Measurements from ENCODE around the gene CDC5L. TPM values are rescaled to one million over a fixed set of nuclear protein-coding genes. Genes with fewer than 3 reads are reported as not detected.
"Not testable (repeated sequence)": the region's sequence is repeated elsewhere in the genome, so short reads cannot be mapped to it uniquely, and the experiment has no call there.

Gene CDC5L
- total RNA-seq, 1 donor from 2014 or later = 26.5 TPM

DNA sequence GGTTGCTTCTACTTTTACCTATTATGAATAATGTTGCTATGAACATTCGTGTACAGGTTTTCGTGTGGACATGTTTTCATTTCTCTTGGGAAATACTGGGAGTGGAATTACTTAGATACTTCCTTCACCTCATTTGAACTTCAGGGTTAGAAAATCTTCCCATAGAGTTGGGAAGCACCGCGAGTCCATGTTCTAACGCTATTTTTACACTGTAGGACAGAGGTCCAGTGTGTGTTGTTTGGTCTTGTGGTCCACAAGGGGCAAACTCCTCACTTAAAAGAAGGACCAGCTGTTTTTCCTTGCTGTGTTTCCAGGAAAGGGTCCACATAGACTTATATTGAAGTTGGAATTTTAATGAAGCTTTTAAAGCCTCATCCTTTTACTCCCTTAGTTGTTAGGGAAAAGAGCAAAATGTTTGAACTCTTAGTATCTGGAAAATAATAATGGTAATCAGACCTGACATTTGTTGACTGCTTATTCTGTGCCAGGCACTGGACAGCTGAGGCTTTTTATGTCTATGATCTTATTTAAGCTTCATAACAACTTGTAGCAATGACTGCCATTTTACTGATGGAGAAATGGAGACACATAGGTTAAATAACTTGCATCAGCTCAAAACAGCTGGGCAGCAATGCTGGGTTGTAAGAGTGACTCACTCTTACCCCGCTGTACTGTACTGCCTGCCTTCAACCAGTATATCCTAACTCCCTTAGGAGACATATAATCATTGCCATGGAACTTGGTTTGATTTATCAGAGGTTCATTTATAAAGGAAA lies 52.0 kb downstream of the CDC5L start:
- Mint-ChIP-seq H3K36me3 (ENCODE audit: low read depth) (peaks cover 64% of the 10 kb centered on the region), H3K4me3 (no peak overlapping the region), H3K4me1 (peaks cover 4% of the 10 kb centered on the region), H3K27me3 (no peaks in the 10 kb centered on the region), H3K9me3 (peaks cover 13% of the 10 kb centered on the region), H3K27ac (no peak overlapping the region)
- DNase-seq = no peak
- intact Hi-C loops (cut with micrococcal nuclease) = no loop called here

DNA sequence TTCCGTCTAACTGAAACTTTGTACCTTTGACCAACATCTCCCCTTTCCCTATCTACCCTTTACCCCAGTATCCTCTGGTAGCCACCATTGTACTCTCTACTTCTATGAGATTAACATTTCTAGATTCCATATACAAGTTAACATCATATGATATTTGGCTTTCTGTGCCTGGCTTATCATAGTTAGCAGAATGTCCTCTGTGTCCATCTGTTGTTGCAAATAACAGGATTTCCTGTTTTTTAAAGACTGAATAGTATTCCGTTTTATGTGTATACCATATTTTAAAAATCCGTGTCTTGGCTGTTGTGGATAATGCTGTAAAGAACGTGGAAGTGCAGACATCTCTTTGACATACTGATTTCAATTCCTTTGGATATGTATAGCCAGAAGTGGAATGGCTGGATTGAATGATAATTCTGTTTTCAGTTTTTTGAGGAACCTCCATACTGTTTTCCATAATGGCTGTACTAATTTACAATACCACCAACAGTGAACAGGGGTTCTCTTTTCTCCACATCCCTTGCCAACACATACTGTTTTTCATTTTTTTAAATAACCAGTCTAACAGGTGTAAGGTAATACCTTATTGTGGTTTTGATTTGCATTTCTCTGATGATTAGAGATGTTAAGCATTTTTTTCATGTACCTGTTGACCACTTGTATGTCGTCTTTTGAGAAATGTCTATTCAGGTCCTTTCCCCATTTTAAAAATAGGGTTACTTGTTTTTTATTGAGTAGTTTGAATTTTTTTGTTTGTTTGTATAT lies 53.8 kb downstream of the CDC5L start:
- peaks cover 66% of the 10 kb centered on the region for H3K36me3 Mint-ChIP-seq (ENCODE audit: low read depth)
- no peak overlapping the region for H3K27ac Mint-ChIP-seq
- intact Hi-C loops (cut with micrococcal nuclease) = no loop called here
- no peak for DNase-seq
- H3K4me3 Mint-ChIP-seq = no peak overlapping the region
- peaks cover 4% of the 10 kb centered on the region for H3K4me1 Mint-ChIP-seq
- peaks cover 13% of the 10 kb centered on the region for H3K9me3 Mint-ChIP-seq
- H3K27me3 Mint-ChIP-seq = no peaks in the 10 kb centered on the region

DNA sequence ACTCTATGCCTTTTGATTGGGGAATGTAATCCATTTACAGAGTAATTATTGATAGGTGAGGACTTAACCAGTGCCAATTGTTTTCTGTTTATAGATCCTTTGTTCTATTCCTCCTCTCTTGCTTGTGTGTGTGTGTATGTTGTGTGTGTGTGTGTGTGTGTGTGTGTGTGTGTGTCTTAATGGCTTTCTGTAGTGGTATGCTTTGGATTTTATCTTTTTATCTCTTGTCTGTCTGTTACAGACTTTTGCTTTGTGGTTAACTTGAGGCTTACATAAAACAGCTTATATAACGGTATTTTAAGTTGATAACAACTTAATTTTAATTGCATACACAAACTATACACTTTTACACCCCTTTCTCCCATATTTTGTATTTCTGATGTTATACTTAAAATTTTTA lies 54.7 kb downstream of the CDC5L start:
- Mint-ChIP-seq H3K27me3 (no peaks in the 10 kb centered on the region), H3K4me3 (no peak overlapping the region), H3K9me3 (peaks cover 13% of the 10 kb centered on the region), H3K36me3 (ENCODE audit: low read depth) (peaks cover 65% of the 10 kb centered on the region), H3K27ac (no peak overlapping the region), H3K4me1 (peaks cover 4% of the 10 kb centered on the region)
- DNase-seq = no peak
- intact Hi-C loops (cut with micrococcal nuclease) = no loop called here

DNA sequence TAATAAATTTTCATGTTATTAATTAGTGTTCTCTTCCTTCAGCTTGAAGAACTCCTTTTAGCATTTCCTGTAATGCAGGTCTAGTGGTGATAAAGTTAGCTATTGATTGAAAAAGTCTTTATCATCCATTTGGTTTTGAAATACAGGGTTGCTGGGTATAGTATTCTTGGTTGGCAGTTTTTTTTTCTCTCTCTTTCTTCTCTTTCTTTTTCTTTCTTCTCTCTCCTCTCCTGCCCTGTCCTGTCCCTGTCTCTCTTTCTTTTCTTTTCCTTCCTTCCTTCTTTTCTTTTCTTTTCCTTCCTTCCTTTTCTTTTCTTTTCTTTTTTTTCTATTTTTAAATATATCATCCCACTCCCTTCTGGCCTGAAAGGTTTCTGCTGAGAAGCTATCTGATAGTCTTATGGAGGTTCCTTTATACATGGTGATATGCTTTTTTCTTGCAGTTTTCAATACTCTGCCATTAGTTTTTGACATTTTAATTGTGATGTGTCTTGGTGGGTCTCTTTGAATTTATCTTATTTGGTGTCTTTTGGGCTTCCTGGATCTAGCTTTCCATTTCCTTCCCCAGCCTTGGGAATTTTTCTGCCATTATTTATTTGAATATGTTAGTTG lies 55.4 kb downstream of the CDC5L start:
- peaks cover 13% of the 10 kb centered on the region for H3K9me3 Mint-ChIP-seq
- DNase-seq = no peak
- no peak overlapping the region for H3K4me3 Mint-ChIP-seq
- H3K27me3 Mint-ChIP-seq = no peaks in the 10 kb centered on the region
- intact Hi-C loops (cut with micrococcal nuclease) = no loop called here
- no peak overlapping the region for H3K27ac Mint-ChIP-seq
- peaks cover 4% of the 10 kb centered on the region for H3K4me1 Mint-ChIP-seq
- H3K36me3 Mint-ChIP-seq (ENCODE audit: low read depth) = peaks cover 67% of the 10 kb centered on the region

DNA sequence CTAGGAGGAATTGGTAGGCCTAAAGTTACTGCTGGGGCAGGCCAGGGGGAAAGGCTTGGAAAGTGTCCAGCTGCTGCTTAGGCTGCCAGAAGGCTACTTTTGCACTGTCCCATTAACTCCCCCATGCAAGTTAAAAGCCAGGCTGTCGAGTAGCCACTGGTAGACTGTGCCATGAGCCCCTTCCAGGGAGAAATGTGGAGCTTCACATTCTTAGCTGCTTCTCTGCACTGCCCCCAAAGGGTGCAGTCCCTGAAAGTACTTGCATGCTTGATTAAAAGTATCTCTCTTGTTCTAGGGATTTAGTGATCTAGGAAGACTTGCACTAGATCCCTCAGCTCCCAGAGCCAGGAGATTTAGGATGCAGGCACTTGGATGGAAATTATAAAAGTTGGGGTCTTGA lies 57.3 kb downstream of the CDC5L start:
- no peak overlapping the region for H3K27ac Mint-ChIP-seq
- H3K4me1 Mint-ChIP-seq = no peaks in the 10 kb centered on the region
- no peak for DNase-seq
- H3K4me3 Mint-ChIP-seq = no peak overlapping the region
- peaks cover 13% of the 10 kb centered on the region for H3K9me3 Mint-ChIP-seq
- no peaks in the 10 kb centered on the region for H3K27me3 Mint-ChIP-seq
- H3K36me3 Mint-ChIP-seq (ENCODE audit: low read depth) = peaks cover 54% of the 10 kb centered on the region
- intact Hi-C loops (cut with micrococcal nuclease) = no loop called here

DNA sequence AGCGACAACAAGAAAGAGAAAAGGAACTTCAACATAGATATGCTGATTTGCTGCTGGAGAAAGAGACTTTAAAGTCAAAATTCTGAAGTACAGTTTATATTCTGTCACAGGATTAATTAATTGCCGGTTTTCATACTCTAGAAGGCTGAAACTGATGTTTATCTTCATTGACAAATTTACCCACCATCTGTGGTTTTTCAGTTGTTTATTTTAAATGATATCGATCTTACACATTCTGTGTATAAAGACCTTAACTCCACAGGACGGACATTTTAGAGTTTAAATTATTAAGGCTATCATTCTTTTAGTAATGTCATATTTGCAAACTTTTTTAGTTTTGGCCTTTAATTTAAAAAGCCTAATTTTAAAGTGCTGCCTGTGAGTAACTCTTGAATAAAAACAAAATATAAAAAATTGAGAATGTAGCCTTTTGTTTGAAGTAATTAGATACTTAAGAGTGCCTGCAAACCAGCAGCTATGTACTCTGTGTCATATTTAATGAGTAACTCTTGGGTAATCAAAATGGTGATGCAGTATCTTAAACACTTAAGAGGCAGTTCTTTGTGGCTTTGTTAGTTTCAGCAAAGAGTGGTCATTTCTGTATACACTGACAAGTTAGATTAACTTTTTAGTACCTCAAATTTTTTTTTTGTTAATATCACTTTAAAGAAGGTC lies 59.3 kb downstream of the CDC5L start:
- Mint-ChIP-seq H3K4me1 (no peaks in the 10 kb centered on the region), H3K27me3 (no peaks in the 10 kb centered on the region), H3K9me3 (peaks cover 4% of the 10 kb centered on the region), H3K27ac (no peak overlapping the region), H3K36me3 (ENCODE audit: low read depth) (peaks cover 40% of the 10 kb centered on the region), H3K4me3 (no peak overlapping the region)
- DNase-seq = no peak
- intact Hi-C loops (cut with micrococcal nuclease) = no loop called here

DNA sequence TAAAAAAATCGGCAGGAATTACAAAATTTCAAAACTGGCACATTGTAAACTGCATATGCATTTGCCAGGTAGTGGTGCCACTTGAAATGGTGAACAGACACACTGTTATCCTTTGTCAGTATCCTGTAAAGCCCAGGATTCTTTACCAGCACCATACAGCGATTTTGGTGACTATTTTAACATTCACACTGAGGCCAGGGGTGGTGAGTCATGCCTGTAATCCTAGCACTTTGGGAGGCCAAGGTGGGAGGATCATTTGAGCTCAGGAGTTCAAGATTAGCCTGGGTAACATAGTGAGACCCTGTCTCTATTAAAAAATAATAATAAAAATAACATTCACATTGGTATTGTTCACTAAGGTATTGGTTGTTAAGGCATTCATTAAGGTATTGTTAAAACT lies 61.7 kb downstream of the CDC5L start:
- H3K36me3 Mint-ChIP-seq (ENCODE audit: low read depth) = peaks cover 27% of the 10 kb centered on the region
- H3K4me1 Mint-ChIP-seq; H3K27ac Mint-ChIP-seq; H3K9me3 Mint-ChIP-seq; intact Hi-C loops (cut with micrococcal nuclease); H3K27me3 Mint-ChIP-seq; DNase-seq; H3K4me3 Mint-ChIP-seq: not testable (repeated sequence)

DNA sequence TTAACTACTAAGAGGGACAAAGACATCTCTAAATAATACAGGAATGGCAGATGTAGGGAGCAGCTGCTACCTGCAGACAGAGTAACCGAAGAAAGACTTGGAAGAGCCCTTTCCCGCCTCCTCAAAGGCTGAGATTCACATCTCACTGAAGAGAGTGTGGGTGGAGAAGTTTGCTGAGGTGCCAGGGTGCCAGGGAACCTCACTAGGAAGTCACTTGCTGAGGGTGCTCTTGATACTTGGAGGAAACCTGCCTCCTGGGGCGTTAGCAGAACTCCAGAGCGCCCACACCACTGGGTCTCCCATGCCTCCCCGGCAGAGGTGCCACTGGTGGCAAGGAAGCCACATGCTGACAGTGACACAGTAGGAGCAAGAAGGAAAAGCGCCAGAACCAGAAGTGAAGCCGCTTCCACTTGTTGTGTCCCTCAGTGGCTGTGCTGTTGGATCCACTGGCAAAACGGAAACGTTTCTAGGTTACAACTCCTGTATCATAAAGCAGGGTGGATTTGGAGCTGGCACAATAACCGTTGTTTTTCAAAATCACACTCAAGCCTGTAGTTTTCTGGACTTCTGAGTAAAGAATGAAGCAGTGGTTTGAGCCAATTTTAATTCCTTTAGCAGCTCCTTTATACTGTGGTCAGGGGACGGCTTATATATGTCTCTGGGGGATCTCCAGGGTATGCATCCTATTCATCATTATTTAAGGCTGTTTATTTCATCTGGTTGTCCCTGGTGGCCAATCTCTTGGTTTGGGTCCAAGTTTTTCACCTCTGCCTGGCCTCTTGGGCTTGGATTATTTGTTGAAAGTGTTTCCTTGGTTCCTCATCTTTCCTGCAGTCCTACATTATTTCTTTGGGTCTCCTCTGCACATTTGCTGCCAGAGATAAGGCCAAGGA lies 64.5 kb downstream of the CDC5L start:
- Mint-ChIP-seq H3K4me3 (no peak overlapping the region), H3K27ac (no peak overlapping the region), H3K36me3 (ENCODE audit: low read depth) (peaks cover 14% of the 10 kb centered on the region), H3K9me3 (no peaks in the 10 kb centered on the region), H3K4me1 (no peaks in the 10 kb centered on the region), H3K27me3 (no peaks in the 10 kb centered on the region)
- no peak for DNase-seq
- intact Hi-C loops (cut with micrococcal nuclease) = no loop called here

DNA sequence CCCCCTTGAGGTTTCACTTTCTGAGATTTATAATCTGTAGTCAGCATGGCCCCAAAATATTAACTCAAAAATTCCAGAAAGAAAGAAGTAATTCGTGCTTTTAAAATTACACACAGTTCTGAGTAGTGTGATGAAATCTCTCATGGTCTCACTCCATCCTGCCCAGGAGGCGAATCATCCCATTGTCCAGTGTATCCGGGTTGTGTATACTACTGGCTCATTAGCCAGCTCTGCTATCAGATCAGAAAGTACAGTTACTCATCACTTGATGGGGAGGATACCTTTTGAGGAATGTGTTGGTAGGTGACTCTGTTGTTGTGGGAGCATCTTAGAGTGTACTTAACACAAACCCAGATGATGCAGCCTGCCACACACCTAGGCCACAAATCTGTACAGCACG lies 65.2 kb downstream of the CDC5L start:
- Mint-ChIP-seq H3K4me1 (no peaks in the 10 kb centered on the region), H3K27me3 (no peaks in the 10 kb centered on the region), H3K4me3 (no peak overlapping the region), H3K27ac (no peak overlapping the region), H3K9me3 (no peaks in the 10 kb centered on the region), H3K36me3 (ENCODE audit: low read depth) (peaks cover 10% of the 10 kb centered on the region)
- DNase-seq = no peak
- intact Hi-C loops (cut with micrococcal nuclease) = no loop called here

DNA sequence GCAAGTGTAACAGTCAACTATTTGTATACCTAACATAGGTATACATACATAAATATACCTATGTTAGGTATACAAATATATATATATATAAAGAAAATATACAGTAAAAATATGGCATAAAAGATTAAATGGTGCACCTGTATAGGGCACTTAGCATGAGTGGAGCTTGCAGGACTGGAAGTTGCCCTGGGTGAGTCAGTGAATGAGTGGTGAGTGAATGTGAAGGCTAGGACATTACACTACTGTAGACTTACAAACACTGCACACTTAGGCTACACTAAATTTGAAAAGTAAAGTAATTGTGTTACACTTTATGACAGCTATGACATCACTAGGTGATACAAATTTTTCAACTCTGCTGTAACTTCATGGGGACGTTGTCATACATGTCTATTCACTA lies 65.6 kb downstream of the CDC5L start:
- H3K27me3 Mint-ChIP-seq = no peaks in the 10 kb centered on the region
- peaks cover 8% of the 10 kb centered on the region for H3K36me3 Mint-ChIP-seq (ENCODE audit: low read depth)
- H3K9me3 Mint-ChIP-seq = no peaks in the 10 kb centered on the region
- intact Hi-C loops (cut with micrococcal nuclease) = no loop called here
- no peak overlapping the region for H3K27ac Mint-ChIP-seq
- no peaks in the 10 kb centered on the region for H3K4me1 Mint-ChIP-seq
- DNase-seq = no peak
- no peak overlapping the region for H3K4me3 Mint-ChIP-seq

DNA sequence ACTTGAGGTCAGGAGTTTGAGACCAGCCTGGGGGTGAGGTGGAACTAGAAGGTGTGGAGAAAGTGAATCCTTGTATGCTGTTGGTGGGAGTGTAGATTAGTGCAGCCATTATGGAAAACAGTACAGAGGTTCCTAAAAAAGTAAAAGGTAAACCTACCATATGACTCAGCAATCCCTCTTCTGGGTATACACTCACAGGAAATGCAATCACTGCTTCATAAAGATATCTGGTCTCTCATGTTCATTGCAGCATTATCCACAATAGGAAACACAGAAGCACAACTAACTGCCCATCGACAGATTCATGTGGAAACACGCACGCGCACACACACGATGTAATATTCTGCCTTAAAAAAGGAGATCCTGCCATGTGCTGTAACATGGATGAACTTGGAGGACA lies 66.7 kb downstream of the CDC5L start:
- Mint-ChIP-seq H3K27ac (no peak overlapping the region), H3K9me3 (no peaks in the 10 kb centered on the region), H3K27me3 (no peaks in the 10 kb centered on the region), H3K4me3 (no peak overlapping the region), H3K36me3 (ENCODE audit: low read depth) (peaks cover 6% of the 10 kb centered on the region), H3K4me1 (no peaks in the 10 kb centered on the region)
- no peak for DNase-seq
- intact Hi-C loops (cut with micrococcal nuclease) = no loop called here

DNA sequence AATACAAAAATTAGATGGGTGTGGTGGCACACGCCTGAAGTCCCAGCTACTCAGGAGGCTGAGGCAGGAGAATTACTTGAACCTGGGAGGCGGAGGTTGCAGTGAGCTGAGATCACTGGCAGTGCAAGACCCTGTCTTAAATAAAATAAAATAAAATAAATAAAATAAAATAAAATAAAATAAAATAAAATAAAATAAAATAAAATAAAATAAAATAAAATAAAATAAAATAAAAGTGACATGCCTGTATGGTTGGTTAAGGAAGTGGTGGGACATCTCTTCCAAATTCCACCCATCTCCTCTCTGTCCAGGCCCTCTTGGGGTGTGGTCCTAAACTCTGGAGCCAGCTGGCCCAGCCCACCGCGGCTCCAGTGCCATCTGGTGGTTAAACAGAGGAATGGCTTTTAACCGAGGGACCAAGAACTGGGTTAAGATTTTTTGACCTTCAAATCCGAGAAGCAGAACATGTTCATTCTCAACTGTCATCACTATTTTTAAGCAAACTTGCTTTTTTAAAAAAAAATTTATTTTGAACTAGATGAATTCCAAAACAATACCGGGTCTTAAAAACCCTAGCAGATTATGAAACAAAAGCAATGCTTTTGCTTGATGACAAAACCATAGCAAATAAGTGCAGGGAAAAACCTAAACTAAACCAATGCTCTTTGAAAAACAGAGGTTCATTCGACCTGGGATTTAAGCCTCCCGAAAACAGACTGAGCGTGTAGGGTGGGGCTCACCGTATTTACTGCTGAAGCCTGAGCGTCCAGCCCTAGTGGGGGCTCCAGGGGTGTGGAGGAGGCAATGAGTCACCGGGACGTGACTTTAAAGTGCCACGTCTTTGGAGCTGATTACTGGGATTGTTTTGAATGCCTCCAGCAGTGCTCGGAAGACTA lies 68.8 kb downstream of the CDC5L start:
- intact Hi-C loops (cut with micrococcal nuclease) = loop anchor here (1.0 to 2.0 kb wide), 2 partner anchors 25 to 188 kb away; no protein-coding TSS in a partner anchor
- Mint-ChIP-seq H3K4me3 (no peak overlapping the region), H3K4me1 (no peaks in the 10 kb centered on the region), H3K36me3 (ENCODE audit: low read depth) (peaks cover 6% of the 10 kb centered on the region), H3K27ac (no peak overlapping the region), H3K27me3 (no peaks in the 10 kb centered on the region), H3K9me3 (no peaks in the 10 kb centered on the region)
- peak; percentile 79 for DNase-seq
